Osteoblast (primary cell): ENCODE measurements around the gene DHX29. TPM values are rescaled to one million over a fixed set of nuclear protein-coding genes. Genes with fewer than 3 reads are reported as not detected.
A peak's percentile ranks its signal among the peaks of the same experiment; 100 is the strongest.

ENCODE experiments used
- DNase-seq: peaks from one replicate; pipeline ENCODE4 v3.0.0; 2011; ENCODE audit warnings: low spot score, mixed read lengths; ENCODE audit not compliant: insufficient read length; ENCODE audit errors: missing footprints
- H2AFZ ChIP-seq: 2 replicates; pipeline ENCODE4 v1.6.0; 2011; ENCODE audit warnings: mild to moderate bottlenecking, low read length
- H3K27ac ChIP-seq: 2 replicates; pipeline ENCODE4 v1.5.1; 2011; ENCODE audit warnings: mild to moderate bottlenecking, low read depth, low read length, moderate library complexity
- H3K27me3 ChIP-seq: 2 replicates; pipeline ENCODE4 v1.6.0; 2012; ENCODE audit warnings: mild to moderate bottlenecking, control low read depth, inconsistent platforms, low read length, moderate library complexity; ENCODE audit not compliant: insufficient read depth
- H3K36me3 ChIP-seq: 2 replicates; pipeline ENCODE4 v1.5.1; 2011; ENCODE audit warnings: mild to moderate bottlenecking, low read length, control low read depth, moderate library complexity; ENCODE audit not compliant: insufficient read depth
- H3K4me1 ChIP-seq: 2 replicates; pipeline ENCODE4 v1.5.1; 2011; ENCODE audit warnings: mild to moderate bottlenecking, low read length, control low read depth, moderate library complexity; ENCODE audit not compliant: insufficient read depth
- H3K4me2 ChIP-seq: 2 replicates; pipeline ENCODE4 v1.6.0; 2011; ENCODE audit warnings: mild to moderate bottlenecking, low read length; ENCODE audit not compliant: insufficient read depth
- H3K4me3 ChIP-seq: fragments of 200-600 bp; sonication (generic); 3 replicates; pipeline ENCODE4 v1.5.1; 2012; ENCODE audit warnings: mild to moderate bottlenecking, low read length, inconsistent platforms; ENCODE audit not compliant: insufficient read depth
- H3K79me2 ChIP-seq: 2 replicates; pipeline ENCODE4 v1.6.0; 2012; ENCODE audit warnings: mild to moderate bottlenecking, low read length, control low read depth, inconsistent platforms; ENCODE audit not compliant: insufficient read depth
- H3K9me3 ChIP-seq: 2 replicates; pipeline ENCODE4 v1.5.1; 2011; ENCODE audit warnings: low read depth, low read length, control low read depth
- H4K20me1 ChIP-seq: 2 replicates; pipeline ENCODE4 v1.6.0; 2012; ENCODE audit warnings: mild to moderate bottlenecking, low read length, control low read depth; ENCODE audit not compliant: insufficient read depth
- CTCF ChIP-seq: IDR thresholded peaks from 2 replicates; pipeline ENCODE4 v1.5.1; 2011; ENCODE audit warnings: mild to moderate bottlenecking, low read depth, low read length, moderate library complexity; ENCODE audit errors: extremely low read depth
- total RNA-seq: library from RNA; depleted of rRNA; stranded (reverse); fragments of >200 nt; gene quantifications from 2 replicates; pipeline ENCODE4 v1.2.3, GENCODE V29; 2012

The DHX29 gene, protein sequence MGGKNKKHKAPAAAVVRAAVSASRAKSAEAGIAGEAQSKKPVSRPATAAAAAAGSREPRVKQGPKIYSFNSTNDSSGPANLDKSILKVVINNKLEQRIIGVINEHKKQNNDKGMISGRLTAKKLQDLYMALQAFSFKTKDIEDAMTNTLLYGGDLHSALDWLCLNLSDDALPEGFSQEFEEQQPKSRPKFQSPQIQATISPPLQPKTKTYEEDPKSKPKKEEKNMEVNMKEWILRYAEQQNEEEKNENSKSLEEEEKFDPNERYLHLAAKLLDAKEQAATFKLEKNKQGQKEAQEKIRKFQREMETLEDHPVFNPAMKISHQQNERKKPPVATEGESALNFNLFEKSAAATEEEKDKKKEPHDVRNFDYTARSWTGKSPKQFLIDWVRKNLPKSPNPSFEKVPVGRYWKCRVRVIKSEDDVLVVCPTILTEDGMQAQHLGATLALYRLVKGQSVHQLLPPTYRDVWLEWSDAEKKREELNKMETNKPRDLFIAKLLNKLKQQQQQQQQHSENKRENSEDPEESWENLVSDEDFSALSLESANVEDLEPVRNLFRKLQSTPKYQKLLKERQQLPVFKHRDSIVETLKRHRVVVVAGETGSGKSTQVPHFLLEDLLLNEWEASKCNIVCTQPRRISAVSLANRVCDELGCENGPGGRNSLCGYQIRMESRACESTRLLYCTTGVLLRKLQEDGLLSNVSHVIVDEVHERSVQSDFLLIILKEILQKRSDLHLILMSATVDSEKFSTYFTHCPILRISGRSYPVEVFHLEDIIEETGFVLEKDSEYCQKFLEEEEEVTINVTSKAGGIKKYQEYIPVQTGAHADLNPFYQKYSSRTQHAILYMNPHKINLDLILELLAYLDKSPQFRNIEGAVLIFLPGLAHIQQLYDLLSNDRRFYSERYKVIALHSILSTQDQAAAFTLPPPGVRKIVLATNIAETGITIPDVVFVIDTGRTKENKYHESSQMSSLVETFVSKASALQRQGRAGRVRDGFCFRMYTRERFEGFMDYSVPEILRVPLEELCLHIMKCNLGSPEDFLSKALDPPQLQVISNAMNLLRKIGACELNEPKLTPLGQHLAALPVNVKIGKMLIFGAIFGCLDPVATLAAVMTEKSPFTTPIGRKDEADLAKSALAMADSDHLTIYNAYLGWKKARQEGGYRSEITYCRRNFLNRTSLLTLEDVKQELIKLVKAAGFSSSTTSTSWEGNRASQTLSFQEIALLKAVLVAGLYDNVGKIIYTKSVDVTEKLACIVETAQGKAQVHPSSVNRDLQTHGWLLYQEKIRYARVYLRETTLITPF (N-terminal part only)
- total RNA-seq = 36.8 and 38.4 TPM in 2 replicates

DNA sequence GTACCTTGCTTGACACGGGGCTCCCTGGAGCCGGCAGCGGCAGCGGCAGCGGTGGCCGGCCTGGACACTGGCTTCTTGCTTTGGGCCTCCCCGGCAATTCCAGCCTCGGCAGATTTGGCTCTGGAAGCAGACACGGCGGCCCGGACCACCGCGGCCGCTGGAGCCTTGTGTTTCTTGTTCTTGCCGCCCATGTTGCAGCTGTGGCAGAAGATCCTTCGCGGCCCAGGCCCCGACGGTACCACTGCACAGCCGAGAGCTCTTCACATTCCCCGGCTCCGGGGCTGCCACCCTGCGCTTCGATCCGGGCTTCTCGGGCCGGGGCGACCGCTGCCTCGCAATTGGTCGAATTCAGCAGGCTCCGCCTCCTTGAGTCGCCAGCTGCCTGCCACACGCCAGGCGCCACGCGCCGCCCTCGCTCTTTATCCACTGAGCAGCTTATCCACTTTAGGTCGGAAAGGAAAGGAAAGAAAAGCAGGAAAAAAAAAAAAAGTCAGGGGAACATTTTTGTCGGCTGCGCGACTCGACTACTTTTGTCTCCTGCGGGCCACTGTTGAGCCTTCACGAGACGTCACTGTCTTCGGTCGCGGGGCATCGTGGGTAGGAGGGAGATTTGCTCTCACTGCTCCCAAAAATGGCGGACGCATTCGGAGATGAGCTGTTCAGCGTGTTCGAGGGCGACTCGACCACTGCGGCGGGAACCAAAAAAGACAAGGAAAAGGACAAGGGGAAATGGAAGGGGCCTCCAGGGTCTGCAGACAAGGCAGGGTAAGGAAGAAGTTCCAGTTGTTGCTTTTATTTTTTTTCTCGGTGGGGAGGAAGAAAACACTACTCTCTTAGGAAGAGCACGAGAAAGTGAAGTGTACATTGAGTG, at the start of gene DHX29, which contains the start of gene MTREX:
DHX29 (minus strand) TSS at position 312 of the 871 bp plus-strand sequence; CDS start at position 191, 121 bp downstream.
MTREX (plus strand) TSS at position 607 of the 871 bp plus-strand sequence; CDS start at position 632, 25 bp downstream.
- H3K4me3 ChIP-seq = peak within 1 kb of the TSS; percentile 91
- peaks cover 94% of the 10 kb centered on the region for H3K79me2 ChIP-seq
- DNase-seq = peak; percentile 94
- no peaks in the 10 kb centered on the region for H3K27me3 ChIP-seq
- H3K27ac ChIP-seq = peak within 1 kb of the TSS; percentile 98
- H2AFZ ChIP-seq = peak within 1 kb of the TSS; percentile 97
- H4K20me1 ChIP-seq = peaks cover 21% of the 10 kb centered on the region
- H3K4me2 ChIP-seq = peak within 1 kb of the TSS; percentile 93
- TF ChIP-seq CTCF = no peak
- peaks cover 47% of the 10 kb centered on the region for H3K4me1 ChIP-seq
- H3K9me3 ChIP-seq = no peaks in the 10 kb centered on the region
- H3K36me3 ChIP-seq = no peaks in the 10 kb centered on the region

DNA sequence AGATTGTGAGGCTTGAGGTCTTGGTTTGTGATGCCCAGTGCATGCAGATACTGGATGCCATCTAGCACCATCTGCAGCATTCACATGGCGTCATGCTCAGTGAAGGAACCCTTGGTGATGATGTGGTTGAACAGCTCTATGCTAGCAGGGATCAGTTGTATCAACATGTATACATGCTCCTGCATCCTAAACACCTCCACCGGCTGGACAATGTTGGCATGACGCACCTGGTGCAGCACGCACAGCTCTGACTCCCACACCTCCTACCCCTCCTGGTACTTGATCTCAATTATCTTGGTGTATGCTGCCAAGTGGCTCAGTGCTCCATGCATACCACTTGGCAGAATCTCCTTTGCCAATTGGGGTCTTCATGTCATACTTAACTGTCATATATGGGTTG, 49.4 kb upstream of the DHX29 start:
- H3K4me2 ChIP-seq = no peak overlapping the region
- TF ChIP-seq CTCF = no peak
- no peaks in the 10 kb centered on the region for H3K79me2 ChIP-seq
- no peaks in the 10 kb centered on the region for H3K27me3 ChIP-seq
- H3K4me3 ChIP-seq = no peak overlapping the region
- H3K4me1 ChIP-seq = no peaks in the 10 kb centered on the region
- H3K27ac ChIP-seq = no peak overlapping the region
- no peak overlapping the region for H2AFZ ChIP-seq
- peaks cover 4% of the 10 kb centered on the region for H4K20me1 ChIP-seq
- no peak for DNase-seq
- no peaks in the 10 kb centered on the region for H3K9me3 ChIP-seq
- peaks cover 50% of the 10 kb centered on the region for H3K36me3 ChIP-seq

DNA sequence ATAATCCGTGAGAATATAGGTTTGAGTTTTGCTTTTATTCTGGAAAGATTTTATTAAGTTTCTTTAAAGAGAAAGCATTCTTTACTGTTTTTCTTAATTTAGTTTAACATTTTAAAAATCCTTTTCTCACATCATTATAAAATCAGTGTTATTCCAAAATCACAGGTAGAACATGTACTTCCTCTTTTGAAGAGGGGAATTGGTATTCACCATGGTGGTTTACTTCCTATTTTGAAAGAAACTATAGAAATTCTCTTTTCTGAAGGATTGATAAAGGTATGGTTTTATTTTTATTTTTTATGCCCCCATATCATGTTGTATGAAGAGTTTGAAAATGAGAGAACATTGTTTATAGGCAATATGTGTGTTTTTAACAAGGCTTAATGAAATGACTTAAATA, 43.3 kb upstream of the DHX29 start:
- H3K4me2 ChIP-seq = no peak overlapping the region
- H3K9me3 ChIP-seq = no peaks in the 10 kb centered on the region
- H3K4me1 ChIP-seq = no peaks in the 10 kb centered on the region
- H3K36me3 ChIP-seq = peaks cover 57% of the 10 kb centered on the region
- H3K4me3 ChIP-seq = no peak overlapping the region
- no peak for TF ChIP-seq CTCF
- H3K27ac ChIP-seq = no peak overlapping the region
- H2AFZ ChIP-seq = no peak overlapping the region
- no peak for DNase-seq
- H3K27me3 ChIP-seq = no peaks in the 10 kb centered on the region
- H3K79me2 ChIP-seq = no peaks in the 10 kb centered on the region
- H4K20me1 ChIP-seq = no peaks in the 10 kb centered on the region
